Loucy (cell line): ENCODE measurements around the gene SULT2B1.

Experiments used
- H2AFZ ChIP-seq: fragments of 200-600 bp; sonication (generic); 2 replicates; pipeline ENCODE4 v1.6.0; 2016; ENCODE audit warnings: antibody characterized with exemption, mild to moderate bottlenecking, low read length, moderate library complexity
- H3F3A ChIP-seq: fragments of 200-600 bp; 2 replicates; pipeline ENCODE4 v1.6.0; 2016; ENCODE audit warnings: antibody characterized with exemption, low read depth, mild to moderate bottlenecking
- H3K27me3 ChIP-seq: fragments of 200-600 bp; sonication (generic); 2 replicates; pipeline ENCODE4 v1.6.1; 2014; ENCODE audit warnings: low read length, mild to moderate bottlenecking; ENCODE audit not compliant: insufficient read depth, poor library complexity, severe bottlenecking
- H3K36me3 ChIP-seq: fragments of 200-600 bp; sonication (generic); 2 replicates; pipeline ENCODE4 v1.6.1; 2016; ENCODE audit warnings: low read length; ENCODE audit not compliant: insufficient read depth
- H3K4me1 ChIP-seq: fragments of 200-600 bp; sonication (generic); 2 replicates; pipeline ENCODE4 v1.5.1; 2014; ENCODE audit warnings: low read length, mild to moderate bottlenecking; ENCODE audit not compliant: insufficient read depth, poor library complexity, severe bottlenecking
- H3K4me2 ChIP-seq: fragments of 200-600 bp; sonication (generic); 2 replicates; pipeline ENCODE4 v1.6.0; 2014; ENCODE audit warnings: antibody characterized with exemption, low read length, low read depth, mild to moderate bottlenecking; ENCODE audit not compliant: poor library complexity, severe bottlenecking
- H3K4me3 ChIP-seq: fragments of 200-600 bp; sonication (generic); 2 replicates; pipeline ENCODE4 v1.5.1; 2014; ENCODE audit warnings: low read length, mild to moderate bottlenecking, mixed read lengths; ENCODE audit not compliant: poor library complexity, severe bottlenecking
- H3K79me2 ChIP-seq: fragments of 200-600 bp; sonication (generic); 2 replicates; pipeline ENCODE4 v1.6.1; 2014; ENCODE audit warnings: low read length; ENCODE audit not compliant: insufficient read depth
- H3K9ac ChIP-seq: fragments of 200-600 bp; sonication (generic); 2 replicates; pipeline ENCODE4 v1.6.0; 2014; ENCODE audit warnings: mild to moderate bottlenecking, low read depth, low read length, moderate library complexity; ENCODE audit not compliant: poor library complexity, severe bottlenecking
- H3K9me2 ChIP-seq: fragments of 200-600 bp; sonication (generic); replicated peaks from 2 replicates; pipeline ENCODE4 v1.6.1; 2016; ENCODE audit warnings: low read depth, low read length, mixed read lengths
- H3K9me3 ChIP-seq: fragments of 200-600 bp; sonication (generic); 2 replicates; pipeline ENCODE4 v1.6.1; 2014; ENCODE audit warnings: mild to moderate bottlenecking, antibody characterized with exemption, low read length, low read depth; ENCODE audit not compliant: insufficient read depth
- H4K20me1 ChIP-seq: fragments of 200-600 bp; sonication (generic); 2 replicates; pipeline ENCODE4 v1.6.0; 2014; ENCODE audit warnings: antibody characterized with exemption, low read length, mild to moderate bottlenecking; ENCODE audit not compliant: insufficient read depth, poor library complexity, severe bottlenecking
- CTCF ChIP-seq: fragments of 200-600 bp; sonication (generic); conservative IDR thresholded peaks from 2 replicates; pipeline ENCODE4 v1.5.1; 2014; ENCODE audit warnings: mild to moderate bottlenecking, antibody characterized with exemption, low read length
- EZH2phosphoT487 ChIP-seq: fragments of 200-600 bp; IDR thresholded peaks from 2 replicates; pipeline ENCODE4 v1.6.1; 2018; ENCODE audit warnings: antibody characterized with exemption, mild to moderate bottlenecking, moderate library complexity, borderline replicate concordance

Gene SULT2B1

GRCh38 chr19:48636859-48637448 is 85.0 kb downstream of the SULT2B1 start, which contains the start of gene DBP:
Gene DBP (minus strand): TSS chr19:48637379. CDS start chr19:48636994, 385 bp downstream.
- Histone ChIP-seq H2AFZ (peak within 1 kb of the TSS; percentile 84), H3K79me2 (peaks cover 38% of the 10 kb centered on the region), H3F3A (peaks cover 3% of the 10 kb centered on the region), H3K27me3 (no peaks in the 10 kb centered on the region), H4K20me1 (peaks cover 4% of the 10 kb centered on the region), H3K4me1 (peaks cover 44% of the 10 kb centered on the region), H3K9me3 (no peaks in the 10 kb centered on the region), H3K4me3 (peak within 1 kb of the TSS; percentile 93), H3K36me3 (no peaks in the 10 kb centered on the region), H3K4me2 (peak within 1 kb of the TSS; percentile 99), H3K9ac (peak within 1 kb of the TSS; percentile 97), H3K9me2 (no peaks in the 10 kb centered on the region)
- TF ChIP-seq EZH2phosphoT487 (no peak), CTCF (no peak)

- Histone ChIP-seq H2AFZ (peak overlapping the region; percentile 84), H3K4me1 (peaks cover 41% of the 10 kb centered on the region), H3K9me3 (no peaks in the 10 kb centered on the region), H3K4me3 (peak overlapping the region; percentile 93), H3K27me3 (no peaks in the 10 kb centered on the region), H3F3A (peaks cover 3% of the 10 kb centered on the region), H3K36me3 (no peaks in the 10 kb centered on the region), H3K9me2 (no peaks in the 10 kb centered on the region), H3K4me2 (peak overlapping the region; percentile 99), H3K79me2 (peaks cover 34% of the 10 kb centered on the region), H4K20me1 (peaks cover 4% of the 10 kb centered on the region), H3K9ac (peak overlapping the region; percentile 86)
- TF ChIP-seq EZH2phosphoT487 (no peak), CTCF (no peak)
Measured at GRCh38 chr19:48637449-48637947, 85.5 kb downstream of the SULT2B1 start.

- peak overlapping the region; percentile 80 for H3K4me3 ChIP-seq
- H3K9me3 ChIP-seq = no peaks in the 10 kb centered on the region
- H3K9ac ChIP-seq = peak overlapping the region; percentile 86
- H3K4me2 ChIP-seq = peak overlapping the region; percentile 82
- peaks cover 34% of the 10 kb centered on the region for H3K4me1 ChIP-seq
- no peak for TF ChIP-seq EZH2phosphoT487
- TF ChIP-seq CTCF = peak; percentile 49
- peak overlapping the region; percentile 84 for H2AFZ ChIP-seq
- H3K27me3 ChIP-seq = no peaks in the 10 kb centered on the region
- no peaks in the 10 kb centered on the region for H3K9me2 ChIP-seq
- H3K79me2 ChIP-seq = peaks cover 27% of the 10 kb centered on the region
- peaks cover 3% of the 10 kb centered on the region for H3F3A ChIP-seq
- peaks cover 4% of the 10 kb centered on the region for H4K20me1 ChIP-seq
- H3K36me3 ChIP-seq = no peaks in the 10 kb centered on the region
Measured at GRCh38 chr19:48637948-48638830, 86.2 kb downstream of the SULT2B1 start.
